GM19328 (cell line): Measurements from ENCODE around the gene SLX4IP.

ENCODE experiments used
- ATAC-seq: cut with Tn5 transposase; IDR thresholded peaks from one replicate; pipeline ENCODE4 v1.9.1; 2021; ENCODE audit warnings: mild to moderate bottlenecking, moderate library complexity; ENCODE audit not compliant: unreplicated experiment

Gene SLX4IP

GRCh38 chr20:10492844-10493243, 57.7 kb downstream of the SLX4IP start:
- no peak for ATAC-seq

GRCh38 chr20:10495173-10495572, 60.1 kb downstream of the SLX4IP start:
- ATAC-seq: no peak

- ATAC-seq: no peak
Measured at GRCh38 chr20:10496465-10496864, 61.4 kb downstream of the SLX4IP start.

GRCh38 chr20:10497283-10497682, 62.2 kb downstream of the SLX4IP start:
- no peak for ATAC-seq

GRCh38 chr20:10497791-10498190, 62.7 kb downstream of the SLX4IP start:
- no peak for ATAC-seq

GRCh38 chr20:10498200-10498599, 63.1 kb downstream of the SLX4IP start:
- no peak for ATAC-seq

GRCh38 chr20:10501402-10501801, 66.3 kb downstream of the SLX4IP start:
- no peak for ATAC-seq

GRCh38 chr20:10502098-10502526, 67.0 kb downstream of the SLX4IP start:
- ATAC-seq: no peak

- ATAC-seq: no peak
Measured at GRCh38 chr20:10504608-10504993, 69.5 kb downstream of the SLX4IP start.

GRCh38 chr20:10504994-10505730, 70.1 kb downstream of the SLX4IP start:
- no peak for ATAC-seq

- no peak for ATAC-seq
Measured at GRCh38 chr20:10505827-10506226, 70.7 kb downstream of the SLX4IP start.

- no peak for ATAC-seq
Measured at GRCh38 chr20:10507052-10507451, 71.9 kb downstream of the SLX4IP start.

GRCh38 chr20:10508060-10508459, 73.0 kb downstream of the SLX4IP start:
- ATAC-seq: no peak

GRCh38 chr20:10508468-10509251, 73.6 kb downstream of the SLX4IP start:
- ATAC-seq: no peak

- ATAC-seq: no peak
Measured at GRCh38 chr20:10509376-10509775, 74.3 kb downstream of the SLX4IP start.

GRCh38 chr20:10510216-10510615, 75.1 kb downstream of the SLX4IP start:
- no peak for ATAC-seq

GRCh38 chr20:10511170-10511508, 76.0 kb downstream of the SLX4IP start:
- peak; percentile 1 for ATAC-seq

- peak; percentile 99 for ATAC-seq
Measured at GRCh38 chr20:10511509-10512251, 76.6 kb downstream of the SLX4IP start.

GRCh38 chr20:10513061-10513460, 78.0 kb downstream of the SLX4IP start:
- ATAC-seq: no peak

- ATAC-seq: no peak
Measured at GRCh38 chr20:10513931-10514575, 78.9 kb downstream of the SLX4IP start.

GRCh38 chr20:10516529-10516928, 81.4 kb downstream of the SLX4IP start:
- no peak for ATAC-seq
